ENCODE measurements around the gene CD8B. TPM values are rescaled to one million over a fixed set of nuclear protein-coding genes. Genes with fewer than 3 reads are reported as not detected.

Gene CD8B
- total RNA-seq, 5 donors from 2014 or later (not counting 1 experiment from before 2014, with no cell fraction given), result 50.8 to 206 (median 117) TPM

DNA sequence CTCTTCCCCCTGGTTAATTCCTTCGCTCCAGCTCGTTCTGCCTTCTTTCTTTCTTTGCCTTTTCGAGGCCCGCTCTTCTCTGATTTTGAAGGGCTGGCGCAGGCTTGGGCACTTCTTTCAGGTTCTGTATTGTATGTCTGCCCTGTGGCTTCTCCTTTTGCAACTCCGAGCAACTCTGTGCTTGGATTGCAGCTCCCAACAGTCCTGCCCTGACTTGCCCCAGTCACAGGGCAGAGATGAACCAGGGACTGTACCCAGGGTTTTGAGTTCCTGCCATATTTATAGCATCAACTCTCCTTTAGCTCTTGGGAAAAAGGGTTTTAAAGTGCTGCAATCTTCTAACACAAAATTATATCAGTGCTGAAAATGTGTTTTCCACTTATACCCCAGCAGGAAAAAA lies 39.8 kb downstream of the CD8B start:
- Mint-ChIP-seq H3K36me3 (peaks cover 6% of the 10 kb centered on the region), H3K4me1 (peaks cover 46 to 62% (median 56%) of the 10 kb centered on the region in 3 donors), H3K9me3 (peaks cover 0 to 6% (median 0%) of the 10 kb centered on the region in 3 donors), H3K4me3 (peak overlapping the region; percentile 70 to 74 (median 71)), H3K27ac (peak overlapping the region; percentile 93 to 95), H3K27me3 (peaks cover 0 to 23% of the 10 kb centered on the region in 2 donors)
- WGBS (ENCODE audit: insufficient coverage), result 70% methylated on average over 5 of the region's 6 CpGs
- H3K36me3 ChIP-seq (ENCODE audit: control insufficient read depth in 2 of 2, extremely low read depth in 1 of 2, insufficient read depth in 1 of 2, low read length in 1 of 2), result no peaks in the 10 kb centered on the region
- DNase-seq (no peak), ATAC-seq (replicated peaks in 1 of 4) (no peak)
- CTCF ChIA-PET, result interaction anchor here in 1 of 2 donors (0.9 kb wide), 1 partner anchor 10 kb away, joined by 5 read pairs; no protein-coding TSS in a partner anchor
- peak overlapping the region in 1 of 2 donors; percentile 33 for H3K4me3 ChIP-seq (ENCODE audit: control insufficient read depth in 1 of 2, extremely low read depth in 1 of 2, low read length in 1 of 2)
- H3K9me3 ChIP-seq, result no peaks in the 10 kb centered on the region
- H3K4me1 ChIP-seq (ENCODE audit: control insufficient read depth in 1 of 2, extremely low read depth in 1 of 2, insufficient read depth in 2 of 2, low read length in 2 of 2), result peaks cover 14 to 55% of the 10 kb centered on the region in 2 experiments
- H3K27me3 ChIP-seq (replicated peaks in 1 of 2; ENCODE audit: control insufficient read depth in 2 of 2, extremely low read depth in 1 of 2, insufficient read depth in 2 of 2, low read length in 1 of 2), result peaks cover 0 to 27% of the 10 kb centered on the region in 2 experiments
- POLR2A ChIA-PET, result interaction anchor here (0.7 to 1.0 kb wide), 2 partner anchors 14 to 27 kb away, joined by 3 to 4 read pairs; no protein-coding TSS in a partner anchor
- H3K27ac ChIP-seq (ENCODE audit: low read length), result peak overlapping the region; percentile 83

DNA sequence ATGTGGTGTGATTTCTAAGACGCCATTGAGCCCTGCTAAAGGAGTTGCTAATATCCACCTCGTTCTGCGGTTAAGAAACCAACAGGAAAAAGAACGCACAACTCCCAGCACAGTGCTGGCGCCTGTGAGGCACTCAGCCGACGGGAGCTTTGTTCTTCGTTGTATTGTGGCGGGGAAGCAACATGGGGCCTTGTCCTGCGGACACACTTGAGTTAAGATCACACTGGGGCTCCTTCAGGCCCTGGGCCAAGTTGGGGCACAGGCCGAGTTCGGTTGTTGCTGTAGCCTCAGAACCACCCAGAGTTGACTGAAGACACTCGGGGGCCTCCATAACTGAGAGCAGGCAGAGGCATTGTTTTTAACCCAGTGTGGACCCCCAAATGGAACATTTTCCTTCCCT lies 40.4 kb downstream of the CD8B start:
- Mint-ChIP-seq H3K4me3 (peak overlapping the region; percentile 60 to 74 (median 71)), H3K9me3 (peaks cover 0 to 6% (median 0%) of the 10 kb centered on the region in 3 donors), H3K4me1 (peaks cover 46 to 62% (median 58%) of the 10 kb centered on the region in 3 donors), H3K36me3 (peaks cover 6% of the 10 kb centered on the region), H3K27me3 (peaks cover 0 to 23% of the 10 kb centered on the region in 2 donors), H3K27ac (peak overlapping the region; percentile 93 to 95)
- Histone ChIP-seq H3K4me3 (ENCODE audit: control insufficient read depth in 1 of 2, extremely low read depth in 1 of 2, low read length in 1 of 2) (peak overlapping the region in 1 of 2 donors; percentile 33), H3K9me3 (no peaks in the 10 kb centered on the region), H3K36me3 (ENCODE audit: control insufficient read depth in 2 of 2, extremely low read depth in 1 of 2, insufficient read depth in 1 of 2, low read length in 1 of 2) (no peaks in the 10 kb centered on the region), H3K27me3 (replicated peaks in 1 of 2; ENCODE audit: control insufficient read depth in 2 of 2, extremely low read depth in 1 of 2, insufficient read depth in 2 of 2, low read length in 1 of 2) (peaks cover 0 to 27% of the 10 kb centered on the region in 2 experiments), H3K4me1 (ENCODE audit: control insufficient read depth in 1 of 2, extremely low read depth in 1 of 2, insufficient read depth in 2 of 2, low read length in 2 of 2) (peaks cover 14 to 50% of the 10 kb centered on the region in 2 experiments), H3K27ac (ENCODE audit: low read length) (peak overlapping the region; percentile 83)
- DNase-seq (peak in 1 of 35 experiments; percentile 45), ATAC-seq (replicated peaks in 1 of 4) (no peak)
- CTCF ChIA-PET, result interaction anchor here in 1 of 2 donors (0.9 to 1.3 kb wide), 2 partner anchors 9 to 15 kb away, joined by 4 to 5 read pairs; no protein-coding TSS in a partner anchor
- 70% methylated on average over 13 of the region's 13 CpGs for WGBS (ENCODE audit: insufficient coverage)
- POLR2A ChIA-PET, result interaction anchor here (0.7 to 1.2 kb wide), 3 partner anchors 10 to 27 kb away, joined by 3 to 4 read pairs (median 3); no protein-coding TSS in a partner anchor

DNA sequence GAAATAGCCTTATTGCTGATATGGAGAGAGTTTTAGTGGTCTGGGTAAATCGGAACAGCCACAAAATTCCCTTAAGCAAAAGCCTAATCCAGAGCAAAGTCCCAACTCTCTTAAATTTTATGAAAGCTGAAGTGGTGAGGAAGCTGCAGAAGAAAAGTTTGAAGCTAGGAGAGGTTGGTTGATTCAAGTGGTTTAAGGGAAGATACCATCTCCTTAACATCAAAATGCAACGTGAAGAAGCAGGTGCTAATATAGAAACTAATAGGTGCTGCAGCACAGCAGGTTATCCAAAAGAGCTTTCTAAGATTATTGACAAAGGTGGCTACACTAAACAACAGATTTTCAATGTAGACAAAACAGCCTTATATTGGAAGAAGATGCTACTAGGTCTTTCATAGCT lies 42.7 kb downstream of the CD8B start:
- POLR2A ChIA-PET, result no interaction called here

DNA sequence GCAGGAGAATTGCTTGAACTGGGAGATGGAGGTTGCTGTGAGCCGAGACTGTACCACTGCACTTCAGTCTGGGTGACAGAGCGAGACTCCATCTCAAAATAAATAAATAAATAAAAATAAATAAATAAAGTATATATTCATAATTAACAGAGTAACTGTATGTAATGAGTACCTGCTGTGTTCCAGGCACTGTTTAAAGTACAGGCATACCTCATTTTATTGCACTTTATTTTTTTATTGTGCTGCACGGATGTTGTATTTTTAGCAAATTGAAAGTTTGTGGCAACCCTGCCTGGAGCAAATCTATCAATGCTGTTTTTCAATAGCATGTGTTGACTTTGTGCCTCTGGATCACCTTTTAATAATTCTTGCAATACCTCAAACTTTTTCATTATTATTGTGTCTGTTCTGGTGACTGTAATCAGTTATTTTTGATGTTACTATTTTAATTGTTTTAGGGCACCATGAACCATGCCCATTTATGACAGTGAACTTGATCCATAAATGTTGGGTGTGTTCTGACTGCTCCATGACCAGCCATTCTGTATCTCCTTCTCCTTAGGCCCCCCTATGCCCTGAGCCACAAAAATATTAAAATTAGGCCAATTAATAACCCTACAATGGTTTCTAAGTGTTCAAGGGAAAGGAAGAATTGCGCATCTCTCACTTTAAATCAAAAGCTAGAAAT lies 43.4 kb downstream of the CD8B start:
- Mint-ChIP-seq H3K36me3 (peaks cover 6% of the 10 kb centered on the region), H3K27ac (peak overlapping the region; percentile 31 to 72), H3K27me3 (peaks cover 4 to 8% of the 10 kb centered on the region in 2 donors), H3K4me1 (peaks cover 35 to 59% (median 49%) of the 10 kb centered on the region in 3 donors), H3K9me3 (peaks cover 0 to 6% (median 0%) of the 10 kb centered on the region in 3 donors), H3K4me3 (peak overlapping the region in 1 of 3 donors; percentile 15)
- no peak overlapping the region for H3K27ac ChIP-seq (ENCODE audit: low read length)
- peaks cover 18 to 38% of the 10 kb centered on the region in 2 experiments for H3K4me1 ChIP-seq (ENCODE audit: control insufficient read depth in 1 of 2, extremely low read depth in 1 of 2, insufficient read depth in 2 of 2, low read length in 2 of 2)
- WGBS (ENCODE audit: insufficient coverage), result no CpG with 5 or more reads among the region's 4 CpGs
- POLR2A ChIA-PET, result no interaction called here
- CTCF ChIA-PET, result interaction anchor here in 1 of 2 donors (0.7 kb wide), 1 partner anchor 31 kb away, joined by 3 read pairs; no protein-coding TSS in a partner anchor
- peaks cover 0 to 14% of the 10 kb centered on the region in 2 experiments for H3K27me3 ChIP-seq (replicated peaks in 1 of 2; ENCODE audit: control insufficient read depth in 2 of 2, extremely low read depth in 1 of 2, insufficient read depth in 2 of 2, low read length in 1 of 2)
- no peak for ATAC-seq (replicated peaks in 1 of 4)
- no peaks in the 10 kb centered on the region for H3K9me3 ChIP-seq
- H3K36me3 ChIP-seq (ENCODE audit: control insufficient read depth in 2 of 2, extremely low read depth in 1 of 2, insufficient read depth in 1 of 2, low read length in 1 of 2), result peaks cover 0 to 8% of the 10 kb centered on the region in 2 donors
- no peak for DNase-seq
- no peak overlapping the region for H3K4me3 ChIP-seq (ENCODE audit: control insufficient read depth in 1 of 2, extremely low read depth in 1 of 2, low read length in 1 of 2)

More for the DNA sequence above, 42.7 kb downstream of the CD8B start:
- Mint-ChIP-seq H3K4me1 (peaks cover 40 to 56% (median 48%) of the 10 kb centered on the region in 3 donors), H3K4me3 (peak overlapping the region in 1 of 3 donors; percentile 15), H3K9me3 (peaks cover 0 to 6% (median 0%) of the 10 kb centered on the region in 3 donors), H3K27ac (peak overlapping the region; percentile 28 to 72), H3K36me3 (peaks cover 6% of the 10 kb centered on the region), H3K27me3 (peaks cover 0 to 12% of the 10 kb centered on the region in 2 donors)
- no peaks in the 10 kb centered on the region for H3K9me3 ChIP-seq
- peaks cover 0 to 19% of the 10 kb centered on the region in 2 experiments for H3K27me3 ChIP-seq (replicated peaks in 1 of 2; ENCODE audit: control insufficient read depth in 2 of 2, extremely low read depth in 1 of 2, insufficient read depth in 2 of 2, low read length in 1 of 2)
- no peak overlapping the region for H3K27ac ChIP-seq (ENCODE audit: low read length)
- H3K36me3 ChIP-seq (ENCODE audit: control insufficient read depth in 2 of 2, extremely low read depth in 1 of 2, insufficient read depth in 1 of 2, low read length in 1 of 2), result peaks cover 0 to 3% of the 10 kb centered on the region in 2 donors
- DNase-seq (no peak), ATAC-seq (replicated peaks in 1 of 4) (peak in 2 of 4 experiments; percentile 33 to 70)
- CTCF ChIA-PET, result interaction anchor here in 1 of 2 donors (0.6 to 0.7 kb wide), 2 partner anchors 32 to 1802 kb away, joined by 3 read pairs; no protein-coding TSS in a partner anchor
- no peak overlapping the region for H3K4me3 ChIP-seq (ENCODE audit: control insufficient read depth in 1 of 2, extremely low read depth in 1 of 2, low read length in 1 of 2)
- H3K4me1 ChIP-seq (ENCODE audit: control insufficient read depth in 1 of 2, extremely low read depth in 1 of 2, insufficient read depth in 2 of 2, low read length in 2 of 2), result peaks cover 16 to 45% of the 10 kb centered on the region in 2 experiments
- no CpG with 5 or more reads among the region's 2 CpGs for WGBS (ENCODE audit: insufficient coverage)

DNA sequence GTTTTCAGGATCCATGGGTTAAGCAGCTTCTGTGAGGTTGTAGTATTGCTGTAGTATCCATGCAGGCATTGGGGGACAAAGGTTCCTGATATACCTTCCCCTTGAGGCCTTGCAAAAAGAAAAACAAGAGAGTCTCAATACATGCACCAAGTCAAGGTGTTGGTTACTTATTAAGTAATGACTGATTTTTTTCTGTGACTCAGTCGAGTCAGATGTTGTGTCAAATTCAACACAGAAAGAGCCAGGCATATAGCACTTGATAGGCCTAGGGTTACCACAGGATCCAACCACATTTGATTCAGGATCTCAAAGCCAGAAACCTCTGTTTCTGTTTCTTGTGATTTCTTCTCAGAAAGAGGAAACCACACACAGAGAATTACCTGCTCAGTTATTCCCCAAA lies 46.1 kb downstream of the CD8B start:
- H3K4me1 ChIP-seq (ENCODE audit: control insufficient read depth in 1 of 2, extremely low read depth in 1 of 2, insufficient read depth in 2 of 2, low read length in 2 of 2), result peaks cover 18 to 26% of the 10 kb centered on the region in 2 experiments
- 0% methylated on average over 1 of the region's 1 CpG for WGBS (ENCODE audit: insufficient coverage)
- DNase-seq (peak in 1 of 35 experiments; percentile 52), ATAC-seq (replicated peaks in 1 of 4) (peak; percentile 64 to 78 (median 70))
- Mint-ChIP-seq H3K36me3 (no peaks in the 10 kb centered on the region), H3K27ac (peak overlapping the region; percentile 33 to 78), H3K9me3 (no peaks in the 10 kb centered on the region), H3K4me3 (peak overlapping the region in 1 of 3 donors; percentile 58), H3K4me1 (peaks cover 34 to 65% (median 48%) of the 10 kb centered on the region in 3 donors), H3K27me3 (peaks cover 4 to 25% of the 10 kb centered on the region in 2 donors)
- no peaks in the 10 kb centered on the region for H3K9me3 ChIP-seq
- ChIA-PET POLR2A (interaction anchor here in 1 of 2 donors (1.0 kb wide), 1 partner anchor 10 kb away, joined by 4 read pairs; no protein-coding TSS in a partner anchor), CTCF (no interaction called here)
- peaks cover 0 to 8% of the 10 kb centered on the region in 2 donors for H3K36me3 ChIP-seq (ENCODE audit: control insufficient read depth in 2 of 2, extremely low read depth in 1 of 2, insufficient read depth in 1 of 2, low read length in 1 of 2)
- no peak overlapping the region for H3K27ac ChIP-seq (ENCODE audit: low read length)
- no peak overlapping the region for H3K4me3 ChIP-seq (ENCODE audit: control insufficient read depth in 1 of 2, extremely low read depth in 1 of 2, low read length in 1 of 2)
- H3K27me3 ChIP-seq (replicated peaks in 1 of 2; ENCODE audit: control insufficient read depth in 2 of 2, extremely low read depth in 1 of 2, insufficient read depth in 2 of 2, low read length in 1 of 2), result peaks cover 0 to 9% of the 10 kb centered on the region in 2 experiments

All from T-cell (primary cell).